ENCODE measurements around the gene CHP2. TPM values are rescaled to one million over a fixed set of nuclear protein-coding genes. Genes with fewer than 3 reads are reported as not detected.
A peak's percentile ranks its signal among the peaks of the same experiment; 100 is the strongest.

CHP2 gene
- total and polyA plus RNA-seq, 2 of the 13 experiments (the other 11 are each of a cell fraction or from before 2014, with no cell fraction given): not detected

GRCh38 chr16:23729503-23730424 is 25.1 kb upstream of the CHP2 start (continued):
- TF ChIP-seq ZNF431 (CRISPR knock-in tag; IDR thresholded peaks at IDR 0.05; ENCODE audit: borderline replicate concordance, low read depth) (no peak), KAT7 (CRISPR knock-in tag; IDR thresholded peaks at IDR 0.05; ENCODE audit: borderline replicate concordance) (peak; percentile 50; the same call in 1 of the 2 replicates), ZNF496 (CRISPR knock-in tag; IDR thresholded peaks at IDR 0.05; ENCODE audit: insufficient replicate concordance) (no peak), RARG (CRISPR knock-in tag; IDR thresholded peaks at IDR 0.05; ENCODE audit: low read depth) (no peak), HMG20A (CRISPR knock-in tag; IDR thresholded peaks at IDR 0.05; ENCODE audit: borderline replicate concordance) (0 out of 2 replicates have a peak, but pooled peaks have one; percentile 52)

GRCh38 chr16:23734176-23734893 is 20.5 kb upstream of the CHP2 start:
- WGBS (ENCODE audit: low lambda C conversion rate): 62% methylated on average over 19 of the region's 19 CpGs
- ATAC-seq (peak; percentile 8; the same call in 2 of the 3 replicates), DNase-seq (ENCODE audit: low spot score) (no peak), FAIRE-seq (no peak)
- H3K9ac ChIP-seq (ENCODE audit: insufficient read depth, low read depth, low read length): no peak overlapping the region
- H3K4me2 ChIP-seq (ENCODE audit: low read depth, low read length): peak overlapping the region; percentile 78
- H3K9me3 ChIP-seq (ENCODE audit: low read length): no peaks in the 10 kb centered on the region
- in situ Hi-C loops (cut with HindIII; ENCODE audit: extremely low pct_ligation_motif_present, low pct_unique_long_range_greater_than_20kb) (no loop called here), intact Hi-C loops (cut with micrococcal nuclease; ENCODE audit: unreplicated experiment) (loop anchor here (2.0 kb wide), 1 partner anchor 276 kb away; no protein-coding TSS in a partner anchor)
- no peak overlapping the region for H2AFZ ChIP-seq (ENCODE audit: low read length)
- no peaks in the 10 kb centered on the region; a peak in 1 of 5 replicates for H3K27me3 ChIP-seq (ENCODE audit: control insufficient read depth in 1 of 2, insufficient read depth in 2 of 2, low read length in 2 of 2)
- H3K79me2 ChIP-seq (ENCODE audit: insufficient read depth, low read length): no peaks in the 10 kb centered on the region
- CTCF ChIA-PET (ENCODE audit: low intra/inter-chr PET ratio, low total read pairs): interaction anchor here (1.1 to 2.3 kb wide), 3 partner anchors 276 to 304 kb away, joined by 4 to 15 read pairs (median 12); no protein-coding TSS in a partner anchor
- H4K20me1 ChIP-seq (ENCODE audit: insufficient read depth, low read length): no peaks in the 10 kb centered on the region
- peaks cover 30% of the 10 kb centered on the region for H3K4me1 ChIP-seq (ENCODE audit: insufficient read depth, low read length)
- no peaks in the 10 kb centered on the region for H3K36me3 ChIP-seq (replicated peaks in 1 of 2; ENCODE audit: control insufficient read depth in 1 of 2, insufficient read depth in 2 of 2, low read length in 2 of 2)
- H3K4me3 ChIP-seq (replicated peaks in 1 of 3; ENCODE audit: insufficient read depth in 1 of 3, low read depth in 2 of 3, low read length in 3 of 3): peak overlapping the region in 1 of 3 experiments; percentile 52; a peak in 1 of 6 replicates
- H3K27ac ChIP-seq (ENCODE audit: extremely low read length, insufficient read depth, low read length): no peak overlapping the region
- POLR2A ChIA-PET: no interaction called here
- no TSS peak for BruUV-seq (replicated peaks)
- TF ChIP-seq ZNF879 (CRISPR knock-in tag; IDR thresholded peaks at IDR 0.05) (no peak), ZSCAN22 (CRISPR knock-in tag; IDR thresholded peaks at IDR 0.05) (no peak), RBM22 (optimal IDR thresholded peaks at IDR 0.05; ENCODE audit: low read length) (no peak), ZFP91 (CRISPR knock-in tag; IDR thresholded peaks at IDR 0.05; ENCODE audit: borderline replicate concordance) (peak; percentile 26; the same call in 1 of the 2 replicates), ZNF746 (CRISPR knock-in tag; IDR thresholded peaks at IDR 0.05) (0 out of 2 replicates have a peak, but pooled peaks have one; percentile 34), THAP8 (CRISPR knock-in tag; IDR thresholded peaks at IDR 0.05; ENCODE audit: borderline replicate concordance) (no peak), ZNF225 (CRISPR knock-in tag; IDR thresholded peaks at IDR 0.05) (0 out of 2 replicates have a peak, but pooled peaks have one; percentile 25), ZNF143 (CRISPR knock-in tag; IDR thresholded peaks at IDR 0.05) (no peak), ZNF772 (CRISPR knock-in tag; IDR thresholded peaks at IDR 0.05) (0 out of 2 replicates have a peak, but pooled peaks have one; percentile 14), EEA1 (CRISPR knock-in tag; IDR thresholded peaks at IDR 0.05; ENCODE audit: borderline replicate concordance) (peak; percentile 76; the same call in 1 of the 2 replicates)
- TF ChIP-seq, protein P1, sequence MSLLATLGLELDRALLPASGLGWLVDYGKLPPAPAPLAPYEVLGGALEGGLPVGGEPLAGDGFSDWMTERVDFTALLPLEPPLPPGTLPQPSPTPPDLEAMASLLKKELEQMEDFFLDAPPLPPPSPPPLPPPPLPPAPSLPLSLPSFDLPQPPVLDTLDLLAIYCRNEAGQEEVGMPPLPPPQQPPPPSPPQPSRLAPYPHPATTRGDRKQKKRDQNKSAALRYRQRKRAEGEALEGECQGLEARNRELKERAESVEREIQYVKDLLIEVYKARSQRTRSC (CRISPR knock-in tag; IDR thresholded peaks at IDR 0.05; ENCODE audit: low read depth): no peak

Data from HepG2 (cell line).